ENCODE data around the gene RNF157. TPM values are rescaled to one million over a fixed set of nuclear protein-coding genes. Genes with fewer than 3 reads are reported as not detected.

RNF157 gene
- total and polyA plus RNA-seq, 10 of the 15 experiments (the other 5 are each of a cell fraction or from before 2014, with no cell fraction given): 1.4 to 15.9 (median 9.6) TPM

GRCh38 chr17:76107509-76107908, 132.8 kb downstream of the RNF157 start:
- intact Hi-C loops (cut with micrococcal nuclease; ENCODE audit: unreplicated experiment): loop anchor here (2.0 kb wide), 1 partner anchor 93 kb away; no protein-coding TSS in a partner anchor

More at GRCh38 chr17:76107509-76107908, 132.8 kb downstream of the RNF157 start:
- H3K4me2 ChIP-seq (ENCODE audit: control insufficient read depth, insufficient read depth): no peak overlapping the region
- ATAC-seq (no peak), DNase-seq (ENCODE audit: low read depth, low spot score) (no peak), FAIRE-seq (no peak)
- no peaks in the 10 kb centered on the region for H3K9me3 ChIP-seq (replicated peaks; ENCODE audit: control insufficient read depth, insufficient read depth, low read length)
- CTCF ChIA-PET: interaction anchor here (0.5 to 7.6 kb wide), 4 partner anchors 94 to 548 kb away, joined by 3 to 40 read pairs (median 16); no protein-coding TSS in a partner anchor
- WGBS (ENCODE audit: insufficient coverage, insufficient replicate concordance, low lambda C conversion rate, missing lambda C conversion rate): 57% methylated on average over 6 of the region's 6 CpGs
- H3K4me3 ChIP-seq: no peak overlapping the region
- BruUV-seq (replicated peaks): no TSS peak
- H3K4me1 ChIP-seq (ENCODE audit: control insufficient read depth, insufficient read depth, low read length): peaks cover 3% of the 10 kb centered on the region
- H3K9ac ChIP-seq (ENCODE audit: control insufficient read depth, insufficient read depth, low read length): no peak overlapping the region
- POLR2A ChIA-PET: no interaction called here
- no peaks in the 10 kb centered on the region for H3K27me3 ChIP-seq (replicated peaks in 1 of 2; ENCODE audit: control insufficient read depth in 2 of 2, insufficient read depth in 2 of 2, low read length in 1 of 2)
- TF ChIP-seq NRF1 (conservative IDR thresholded peaks at IDR 0.05; ENCODE audit: low read depth, low read length) (no peak), YY1 (IDR thresholded peaks at IDR 0.05; ENCODE audit: low read depth, low read length) (no peak), CTCF (IDR thresholded peaks at IDR 0.05 in 2 of 3, conservative IDR thresholded peaks at IDR 0.05 in 1 of 3; ENCODE audit: control insufficient read depth in 2 of 3, extremely low read depth in 1 of 3, insufficient read depth in 1 of 3, low read depth in 3 of 3, low read length in 3 of 3) (peak in 2 of 3 experiments; percentile 17 to 32; a peak in 3 of 6 replicates), SMARCA5 (IDR thresholded peaks at IDR 0.05) (no peak), POU2F2 (IDR thresholded peaks at IDR 0.05; ENCODE audit: borderline replicate concordance, low read depth, low read length) (no peak), ZZZ3 (IDR thresholded peaks at IDR 0.05; ENCODE audit: control insufficient read depth, insufficient read length, low read depth) (no peak)
- no peaks in the 10 kb centered on the region for H3K36me3 ChIP-seq (ENCODE audit: control insufficient read depth in 2 of 2, insufficient read depth in 2 of 2, low read length in 1 of 2)
- no peak overlapping the region for H2AFZ ChIP-seq (ENCODE audit: control insufficient read depth, low read depth, low read length)
- H4K20me1 ChIP-seq (ENCODE audit: control insufficient read depth, insufficient read depth): no peaks in the 10 kb centered on the region
- SMC1A ChIA-PET (ENCODE audit: uncharacterized antibody, unreplicated experiment): interaction anchor here (0.6 to 1.4 kb wide), 3 partner anchors 87 to 198 kb away, joined by 3 to 4 read pairs (median 3); no protein-coding TSS in a partner anchor
- peaks cover 10% of the 10 kb centered on the region for H3K79me2 ChIP-seq (ENCODE audit: control insufficient read depth, insufficient read depth, low read length)
- RAD21 ChIA-PET (ENCODE audit: unreplicated experiment): interaction anchor here (0.7 kb wide), 1 partner anchor 172 kb away, joined by 3 read pairs; no protein-coding TSS in a partner anchor
- H3K27ac ChIP-seq (ENCODE audit: control insufficient read depth, insufficient read depth): no peak overlapping the region
- in situ Hi-C loops (cut with MboI): no loop called here

Measured in GM12878 (cell line).